AG20443 (cell line): ENCODE results near the gene AGTPBP1.
"Not testable (repeated sequence)": the region's sequence is repeated elsewhere in the genome, so short reads cannot be mapped to it uniquely, and the experiment has no call there.

ENCODE experiments used
- DNase-seq: peaks from one replicate; pipeline ENCODE4 v3.0.0; 2012; ENCODE audit warnings: low spot score, mixed read lengths

AGTPBP1 gene

GRCh38 chr9:85741875-85742596, at the start of gene AGTPBP1:
Gene AGTPBP1 (minus strand): TSS chr9:85741954. CDS start chr9:85712533, 29,421 bp downstream.
- DNase-seq: peak; percentile 98

GRCh38 chr9:85786116-85786515, 44.4 kb upstream of the AGTPBP1 start:
- not testable (repeated sequence) for DNase-seq

- not testable (repeated sequence) for DNase-seq
Observed at GRCh38 chr9:85773844-85774243, 32.1 kb upstream of the AGTPBP1 start.

- not testable (repeated sequence) for DNase-seq
Observed at GRCh38 chr9:85761802-85762201, 20.0 kb upstream of the AGTPBP1 start.

GRCh38 chr9:85757716-85758115, 16.0 kb upstream of the AGTPBP1 start:
- not testable (repeated sequence) for DNase-seq

GRCh38 chr9:85756216-85756615, 14.5 kb upstream of the AGTPBP1 start:
- DNase-seq: not testable (repeated sequence)

GRCh38 chr9:85746309-85746708, 4.6 kb upstream of the AGTPBP1 start:
- no peak for DNase-seq

GRCh38 chr9:85745203-85745602, 3.4 kb upstream of the AGTPBP1 start:
- DNase-seq: no peak

- no peak for DNase-seq
Observed at GRCh38 chr9:85744480-85744879, 2.7 kb upstream of the AGTPBP1 start.

GRCh38 chr9:85743275-85744128, 1.7 kb upstream of the AGTPBP1 start:
- peak; percentile 41 for DNase-seq

GRCh38 chr9:85742597-85742936, 813 bp upstream of the AGTPBP1 start:
- peak; percentile 14 for DNase-seq

- peak; percentile 23 for DNase-seq
Observed at GRCh38 chr9:85741095-85741874, 469 bp downstream of the AGTPBP1 start.

- DNase-seq: peak; percentile 22
Observed at GRCh38 chr9:85740787-85741094, 1.0 kb downstream of the AGTPBP1 start.

GRCh38 chr9:85738509-85738908, 3.2 kb downstream of the AGTPBP1 start:
- no peak for DNase-seq

- DNase-seq: no peak
Observed at GRCh38 chr9:85737671-85738070, 4.1 kb downstream of the AGTPBP1 start.

GRCh38 chr9:85730916-85731630, 10.7 kb downstream of the AGTPBP1 start:
- DNase-seq: no peak

GRCh38 chr9:85729882-85730281, 11.9 kb downstream of the AGTPBP1 start:
- no peak for DNase-seq

GRCh38 chr9:85727500-85727899, 14.3 kb downstream of the AGTPBP1 start:
- no peak for DNase-seq

- no peak for DNase-seq
Observed at GRCh38 chr9:85726737-85727136, 15.0 kb downstream of the AGTPBP1 start.

GRCh38 chr9:85723215-85723614, 18.5 kb downstream of the AGTPBP1 start:
- no peak for DNase-seq

- not testable (repeated sequence) for DNase-seq
Observed at GRCh38 chr9:85719411-85719810, 22.3 kb downstream of the AGTPBP1 start.

- DNase-seq: not testable (repeated sequence)
Observed at GRCh38 chr9:85717818-85718217, 23.9 kb downstream of the AGTPBP1 start.
